Left renal pelvis (tissue), 4 donors: ENCODE results near the gene HUNK. TPM values are rescaled to one million over a fixed set of nuclear protein-coding genes. Genes with fewer than 3 reads are reported as not detected.
"Not testable (repeated sequence)": the region's sequence is repeated elsewhere in the genome, so short reads cannot be mapped to it uniquely, and the experiment has no call there.

ENCODE experiments used
- DNase-seq, 4 donors: peaks; one replicate each; pipeline ENCODE4 v3.0.0-alpha.2; 2013; ENCODE audit warnings: low read depth in 4 of 4, low spot score in 3 of 4
- polyA plus RNA-seq, 4 donors: library from polyadenylated mRNA; unstranded; fragments of 120-200 nt; gene quantifications; one replicate each; pipeline ENCODE4 v1.2.1, GENCODE V29; 2013; ENCODE audit not compliant: insufficient read length in 4 of 4

Gene HUNK
- 10 to 100 TPM; 12.9 to 20.3 (median 15.2) TPM for polyA plus RNA-seq

- no peak for DNase-seq
Measured at GRCh38 chr21:31872452-31873274, at the start of gene HUNK. TSS of gene HUNK (plus strand) at chr21:31873020. CDS start at chr21:31873675, 655 bp downstream.

DNA sequence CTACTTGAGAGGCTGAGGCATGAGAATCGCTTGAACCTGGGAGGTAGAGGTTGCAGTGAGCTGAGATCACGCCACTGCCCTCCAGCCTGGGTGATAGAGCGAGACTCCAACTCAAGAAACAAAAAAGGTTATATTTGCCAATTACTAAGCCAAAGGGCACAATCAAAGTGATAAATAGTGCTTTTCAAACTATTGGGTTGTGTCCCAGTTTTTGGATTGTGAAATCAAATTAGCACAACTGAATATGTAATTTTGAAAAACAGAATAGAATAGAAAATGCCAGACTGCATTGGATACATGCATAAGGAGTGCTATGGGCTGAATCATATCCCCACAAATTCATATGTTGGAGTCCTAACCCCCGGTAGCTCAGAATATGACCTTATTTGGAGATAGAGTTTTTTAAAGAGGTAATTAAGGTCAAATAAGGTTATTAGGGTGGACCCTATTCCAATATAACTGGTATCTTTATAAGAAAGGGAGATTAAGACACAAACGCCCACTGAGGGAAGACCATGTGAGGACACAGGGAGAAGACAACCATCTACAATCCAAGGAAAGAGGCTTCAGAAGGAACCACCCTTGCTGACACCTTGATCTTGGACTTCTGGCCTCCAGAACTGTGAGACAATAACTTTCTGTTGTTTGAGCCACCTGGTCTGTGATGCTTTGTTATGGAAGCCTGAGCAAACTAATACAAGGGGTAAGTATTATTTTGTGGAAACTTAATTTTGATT is 42.9 kb upstream of the HUNK start:
- DNase-seq, result no peak

DNA sequence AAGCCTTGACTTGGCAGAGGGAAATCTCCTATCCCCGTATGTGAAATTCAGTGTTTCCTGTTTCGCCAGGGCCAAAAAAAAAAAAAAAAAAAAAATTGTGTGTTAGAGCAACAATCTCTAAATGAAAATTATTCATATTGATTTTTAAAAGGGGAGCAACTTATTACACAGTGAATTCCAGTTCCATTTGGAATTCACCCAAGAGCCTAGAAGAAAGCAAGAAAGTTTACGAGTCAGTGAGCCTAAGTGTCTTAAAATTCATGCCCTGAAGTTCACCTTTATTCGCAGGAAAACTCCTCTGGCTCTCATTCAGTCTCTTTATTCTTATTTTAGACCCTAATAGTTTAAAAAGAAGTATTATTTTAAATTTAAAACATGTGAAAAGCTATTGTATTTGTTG is 42.1 kb upstream of the HUNK start:
- DNase-seq, result no peak

DNA sequence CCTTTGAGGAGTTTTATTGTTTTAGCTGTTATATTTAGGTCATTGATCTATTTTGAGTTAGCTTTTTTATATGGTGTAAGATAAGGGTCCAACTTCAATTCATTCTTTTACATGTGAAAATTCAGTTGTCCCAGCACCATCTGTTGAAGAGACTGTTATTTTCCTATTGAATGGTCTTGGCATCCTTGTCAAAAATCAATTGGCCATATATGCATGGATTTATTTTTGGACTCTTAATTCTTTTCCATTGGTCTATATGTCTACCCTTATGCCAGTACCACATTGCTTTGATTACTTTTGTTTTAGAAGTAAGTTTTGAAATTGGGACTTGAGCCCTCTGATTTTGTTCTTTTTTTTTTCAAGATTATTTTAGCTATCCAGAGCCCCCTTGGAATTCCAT is 35.8 kb upstream of the HUNK start:
- no peak for DNase-seq

GRCh38 chr21:31837618-31838390 is 35.0 kb upstream of the HUNK start:
- DNase-seq, result no peak

DNA sequence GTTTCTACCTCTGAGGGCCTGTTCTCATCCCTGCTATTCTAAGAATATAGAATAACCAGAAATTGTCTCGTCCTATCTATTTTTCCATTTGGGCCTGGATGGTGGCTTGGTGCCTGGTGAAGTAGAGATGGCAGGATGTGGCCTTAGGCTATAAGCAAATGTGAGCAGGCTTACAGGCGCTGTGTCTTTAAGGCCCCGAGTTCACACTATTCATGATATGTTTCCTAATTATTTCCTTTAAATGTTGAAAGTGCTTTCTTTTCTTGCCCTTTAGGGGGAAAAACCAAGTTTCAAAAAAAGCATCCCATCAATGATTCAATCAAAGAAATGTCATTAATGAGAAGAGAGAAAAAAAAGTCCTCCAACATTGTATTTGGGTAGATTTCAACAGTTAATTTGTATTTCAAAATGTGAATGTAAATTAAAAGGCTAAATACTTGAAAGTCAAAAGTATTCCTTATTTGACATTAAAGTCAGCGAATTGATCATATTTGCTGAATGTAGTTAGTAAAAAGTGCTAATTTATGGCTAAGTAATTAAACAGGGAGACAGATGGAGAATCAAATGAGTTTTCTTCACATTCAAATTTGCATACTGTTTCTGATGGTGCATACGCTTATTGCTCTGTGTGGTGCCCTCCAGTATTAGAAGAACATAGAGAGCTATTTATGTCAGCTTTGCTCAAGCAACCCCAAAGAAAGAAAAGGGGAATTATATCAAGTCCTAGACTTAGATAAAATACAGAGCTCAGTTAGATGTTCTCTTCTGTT is 34.0 kb upstream of the HUNK start:
- DNase-seq, result no peak

DNA sequence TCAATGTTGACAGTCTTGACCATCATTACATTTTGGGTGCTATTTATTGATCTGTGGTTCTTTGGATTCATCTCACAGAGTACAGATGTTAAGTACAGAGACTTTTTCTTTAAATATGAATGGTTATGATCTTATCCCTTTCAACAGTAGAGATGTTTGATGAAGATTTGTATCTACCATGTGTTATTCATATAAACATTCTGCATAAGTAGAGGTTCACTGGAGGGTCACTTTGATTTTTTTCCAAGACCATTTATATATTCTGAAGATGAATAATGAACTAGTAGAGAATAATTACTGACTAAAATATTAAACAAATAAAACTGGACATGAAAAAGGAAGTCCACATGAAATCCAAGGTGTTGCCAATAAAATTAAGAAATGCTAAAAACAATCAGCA is 28.6 kb upstream of the HUNK start:
- DNase-seq, result no peak

DNA sequence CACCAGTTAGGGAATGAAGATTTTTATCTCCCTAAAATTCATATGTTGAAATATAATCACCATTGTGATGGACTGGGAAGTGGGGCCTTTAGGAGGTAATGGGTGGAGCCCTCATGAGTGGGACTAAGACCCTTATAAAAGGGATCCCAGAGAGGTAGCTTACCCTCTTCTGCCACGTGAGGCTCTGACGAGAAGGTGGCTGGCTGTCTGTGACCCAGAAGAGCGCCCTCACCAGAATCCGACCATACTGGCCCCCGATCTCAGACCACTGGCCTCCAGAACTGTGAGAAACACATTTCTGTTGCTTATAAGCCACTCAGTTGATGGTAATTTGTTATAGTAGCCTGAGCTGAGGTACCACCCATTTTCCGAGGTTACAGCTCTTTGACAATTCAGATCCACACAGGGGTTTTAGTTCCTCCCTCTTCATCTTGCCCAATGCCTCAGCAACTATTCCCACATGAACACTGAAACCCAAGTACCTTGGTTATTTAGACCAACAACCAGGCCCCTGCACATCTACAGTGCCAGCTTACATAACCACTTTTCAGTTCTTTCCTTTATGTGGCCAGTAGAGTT is 27.6 kb upstream of the HUNK start:
- DNase-seq, result no peak

- DNase-seq, result no peak
Measured at GRCh38 chr21:31846690-31847089, 26.1 kb upstream of the HUNK start.

- no peak for DNase-seq
Measured at GRCh38 chr21:31847761-31848160, 25.1 kb upstream of the HUNK start.

DNA sequence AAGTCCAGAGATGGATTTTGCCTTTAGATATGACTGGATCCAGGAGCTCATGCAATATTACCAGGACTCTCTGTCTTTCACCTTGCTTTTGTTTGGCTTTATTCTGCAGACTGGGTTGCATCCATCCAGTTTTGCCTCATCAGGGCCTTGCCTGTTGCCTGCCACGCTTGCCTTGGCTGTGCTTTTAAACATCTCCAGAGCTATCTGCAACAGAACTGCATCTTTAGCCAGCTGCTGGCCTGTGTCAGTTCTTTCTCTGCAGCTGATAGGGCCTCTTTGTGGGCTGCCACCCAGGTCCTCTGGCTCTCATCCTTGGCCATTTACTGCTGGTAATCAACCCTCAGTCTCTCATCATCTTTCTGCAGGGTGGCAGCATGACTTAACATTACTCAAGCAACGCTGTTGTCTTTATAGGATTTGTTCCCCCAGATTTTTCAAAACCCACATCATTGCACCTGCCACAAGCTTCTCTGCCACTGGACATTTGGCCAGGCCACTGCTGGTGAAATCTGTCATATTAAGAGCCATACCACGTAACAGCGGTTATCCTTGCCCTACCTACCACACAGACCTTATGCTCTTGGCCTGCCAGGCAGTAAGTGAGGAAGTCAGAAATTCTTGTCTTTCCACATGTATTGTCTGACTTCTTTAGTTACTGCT is 24.4 kb upstream of the HUNK start:
- DNase-seq, result no peak

DNA sequence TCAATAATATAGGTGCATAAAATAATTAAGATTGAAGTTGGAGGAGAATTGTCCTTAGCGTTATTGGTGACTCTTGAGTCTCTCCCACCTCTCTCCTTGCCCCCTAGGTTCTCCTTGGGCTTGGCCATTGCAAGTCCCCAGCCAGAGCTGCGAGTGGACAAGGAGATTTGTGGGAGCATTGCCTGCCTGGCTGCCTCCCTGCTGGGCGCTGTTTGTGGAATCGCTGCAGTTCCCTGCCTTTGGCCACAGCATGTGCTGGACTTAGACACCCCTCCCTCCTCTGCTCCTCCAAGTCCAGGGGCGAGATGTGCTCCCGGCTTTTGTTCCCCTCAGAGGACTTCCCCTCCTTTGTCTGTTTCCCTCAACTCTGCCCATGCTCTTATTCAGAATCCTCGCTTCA is 21.9 kb upstream of the HUNK start:
- no peak for DNase-seq

- no peak for DNase-seq
Measured at GRCh38 chr21:31855180-31855579, 17.6 kb upstream of the HUNK start.

- DNase-seq, result no peak
Measured at GRCh38 chr21:31857096-31857495, 15.7 kb upstream of the HUNK start.

DNA sequence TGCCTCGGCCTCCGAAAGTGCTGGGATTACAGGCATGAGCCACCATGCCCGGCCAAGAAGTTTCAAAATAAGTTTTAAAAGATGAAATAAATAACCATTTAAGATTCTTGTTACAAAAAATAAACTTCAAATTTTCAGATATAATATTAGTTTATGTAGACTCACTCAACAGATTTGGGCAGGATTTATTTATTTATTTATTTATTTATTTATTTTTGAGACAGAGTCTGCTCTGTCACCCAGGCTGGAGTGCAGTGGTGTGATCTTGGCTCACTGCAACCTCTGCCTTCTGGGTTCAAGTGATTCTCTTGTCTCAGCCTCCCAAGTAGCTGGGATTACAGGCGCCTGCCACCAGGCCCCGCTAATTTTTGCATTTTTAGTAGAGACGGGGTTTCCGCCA is 15.2 kb upstream of the HUNK start:
- DNase-seq, result not testable (repeated sequence)

- DNase-seq, result no peak
Measured at GRCh38 chr21:31860851-31861250, 12.0 kb upstream of the HUNK start.

DNA sequence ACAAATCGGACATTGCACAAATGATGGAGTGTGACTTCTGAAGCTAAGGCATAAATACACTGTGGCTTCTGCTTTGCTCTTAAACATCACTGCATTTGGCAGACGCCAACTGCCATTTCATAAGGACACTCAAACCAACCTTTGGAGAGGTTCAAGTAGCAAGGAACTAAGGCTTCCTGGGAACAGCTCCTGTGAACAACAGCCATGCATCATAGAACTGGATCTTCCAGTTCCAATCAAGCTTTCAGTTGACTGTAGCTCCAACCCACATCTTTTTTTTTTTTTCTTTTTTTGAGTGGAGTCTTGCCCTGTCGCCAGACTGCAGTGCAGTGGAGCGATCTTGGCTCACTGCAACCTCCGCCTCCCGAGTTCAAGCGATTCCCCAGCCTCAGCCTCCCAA is 10.7 kb upstream of the HUNK start:
- DNase-seq, result no peak

DNA sequence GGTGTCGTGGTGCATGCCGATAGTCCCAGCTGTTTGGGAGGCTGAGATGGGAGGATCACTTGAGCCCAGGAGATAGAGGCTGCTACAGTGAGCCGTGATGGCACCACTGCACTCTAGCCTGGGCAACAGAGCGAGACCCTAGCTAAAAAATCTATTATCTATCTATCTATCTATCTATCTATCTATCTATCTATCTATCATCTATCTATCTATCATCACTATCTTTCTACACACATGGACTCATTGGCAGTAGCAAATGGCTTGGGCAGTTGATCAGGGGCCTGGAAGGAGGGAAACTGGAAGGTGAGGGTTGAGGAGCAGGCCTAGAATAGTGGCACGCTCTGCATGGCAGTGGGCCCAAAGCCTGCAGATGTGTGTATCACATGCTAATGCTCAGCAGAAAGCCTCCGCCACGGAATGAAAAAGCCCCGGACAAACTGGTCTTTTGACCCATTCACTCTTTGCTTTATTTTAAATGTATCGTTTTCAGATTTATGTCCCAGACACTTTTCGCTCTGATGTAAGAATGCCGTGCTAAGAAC is 7.3 kb upstream of the HUNK start:
- no peak for DNase-seq

DNA sequence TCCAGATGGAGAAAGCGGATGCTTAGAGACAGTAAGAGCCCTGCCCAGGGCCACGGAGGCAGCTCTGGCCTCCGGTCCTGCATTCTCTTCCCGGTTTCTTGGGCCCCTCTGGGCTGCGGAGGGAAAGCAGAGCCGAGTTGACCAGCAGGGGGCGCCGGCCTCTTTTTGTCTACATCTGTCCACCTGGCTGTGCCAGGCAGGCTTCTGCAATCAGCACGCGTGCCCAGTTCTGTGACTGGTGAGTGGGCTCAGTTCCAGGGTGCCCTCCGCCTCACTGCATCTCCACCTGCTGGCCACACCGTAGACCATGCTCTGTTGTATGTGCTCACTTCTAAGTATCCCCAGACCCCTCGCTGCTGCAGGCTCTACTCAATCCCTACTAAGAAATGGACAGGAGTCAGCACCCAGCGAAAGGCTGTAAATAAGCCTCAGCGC is 6.7 kb upstream of the HUNK start:
- DNase-seq, result peak in 1 of 4 donors; percentile 83
